IMR-90 (cell line): Measurements from ENCODE around the gene TEKT1. TPM values are rescaled to one million over a fixed set of nuclear protein-coding genes. Genes with fewer than 3 reads are reported as not detected.

Experiments
- ATAC-seq: fragments of 200-7000 bp; cut with Tn5 transposase; 2 replicates; pipeline ENCODE4 v1.9.1; 2020; ENCODE audit warnings: low read depth, mild to moderate bottlenecking, moderate library complexity
- BruUV-seq: library from RNA; stranded (reverse); fragments of 400-500 nt; replicated peaks from 2 replicates; lab custom pipeline; 2021; lab: Mats Ljungman, UMichigan
- CTCF ChIA-PET: fragments of 300-600 bp; formaldehyde crosslinking; extraction: SDS; loops from one replicate; lab custom pipeline; 2021; ENCODE audit warnings: antibody characterized with exemption; lab: Yijun Ruan, JAX
- POLR2A ChIA-PET: fragments of 300-600 bp; sonication (Branson Sonifier 250); formaldehyde crosslinking; loops from one replicate; lab custom pipeline; 2022; ENCODE audit warnings: antibody characterized with exemption; ENCODE audit not compliant: unreplicated experiment; lab: Charles Lee
- DNase-seq: peaks from one replicate; pipeline ENCODE4 v3.0.0; 2013
- H2AFZ ChIP-seq: replicated peaks from 2 replicates; pipeline ENCODE3; 2013; ENCODE audit warnings: low read length, mild to moderate bottlenecking; ENCODE audit not compliant: poor library complexity
- H2AK5ac ChIP-seq: 2 replicates; pipeline ENCODE4 v1.6.1; 2013; ENCODE audit warnings: low read depth, low read length, inconsistent platforms
- H2AK9ac ChIP-seq: replicated peaks from 2 replicates; pipeline ENCODE3; 2013; ENCODE audit warnings: mild to moderate bottlenecking, low read depth, low read length, moderate library complexity; ENCODE audit not compliant: poor library complexity
- H2BK120ac ChIP-seq: 2 replicates; pipeline ENCODE4 v1.6.1; 2013; ENCODE audit warnings: low read depth, low read length, inconsistent platforms
- H2BK15ac ChIP-seq: 3 replicates; pipeline ENCODE4 v1.6.1; 2013; ENCODE audit warnings: low read depth, low read length, inconsistent platforms
- H2BK20ac ChIP-seq: 2 replicates; pipeline ENCODE4 v1.6.1; 2013; ENCODE audit warnings: low read depth, mild to moderate bottlenecking, inconsistent platforms, low read length, moderate library complexity
- H2BK5ac ChIP-seq: 2 replicates; pipeline ENCODE4 v1.6.1; 2013; ENCODE audit warnings: mild to moderate bottlenecking, low read depth, low read length, inconsistent platforms; ENCODE audit not compliant: poor library complexity, severe bottlenecking
- H3K14ac ChIP-seq: replicated peaks from 2 replicates; pipeline ENCODE4 v1.6.1; 2013; ENCODE audit warnings: low read depth, low read length, inconsistent platforms
- H3K18ac ChIP-seq: 2 replicates; pipeline ENCODE4 v1.6.1; 2013; ENCODE audit warnings: low read depth, low read length, control low read depth
- H3K23ac ChIP-seq: 2 replicates; pipeline ENCODE4 v1.6.1; 2013; ENCODE audit warnings: low read depth, low read length, inconsistent platforms
- H3K27ac ChIP-seq: 2 replicates; pipeline ENCODE4 v1.5.1; 2013; ENCODE audit warnings: mild to moderate bottlenecking, control low read depth, low read length; ENCODE audit not compliant: insufficient read depth
- H3K27me3 ChIP-seq: 2 replicates; pipeline ENCODE4 v1.6.1; 2013; ENCODE audit warnings: low read length; ENCODE audit not compliant: control insufficient read depth, insufficient read depth
- H3K36me3 ChIP-seq: 2 replicates; pipeline ENCODE4 v1.6.1; 2013; ENCODE audit warnings: low read length, mixed read lengths; ENCODE audit not compliant: control insufficient read depth, insufficient read depth
- H3K4ac ChIP-seq: 2 replicates; pipeline ENCODE4 v1.6.1; 2013; ENCODE audit warnings: low read depth, low read length, inconsistent platforms
- H3K4me1 ChIP-seq: 2 replicates; pipeline ENCODE4 v1.6.1; 2013; ENCODE audit warnings: low read length, mixed read lengths; ENCODE audit not compliant: control insufficient read depth, insufficient read depth
- H3K4me2 ChIP-seq: 2 replicates; pipeline ENCODE4 v1.6.1; 2013; ENCODE audit warnings: low read depth, mild to moderate bottlenecking, control low read depth, low read length, moderate library complexity
- H3K4me3 ChIP-seq: 2 replicates; pipeline ENCODE4 v1.5.1; 2013; ENCODE audit warnings: low read depth, mild to moderate bottlenecking, control low read depth, low read length, moderate library complexity; ENCODE audit not compliant: insufficient read depth
- H3K56ac ChIP-seq: 2 replicates; pipeline ENCODE4 v1.6.1; 2013; ENCODE audit warnings: low read length, inconsistent platforms; ENCODE audit not compliant: insufficient read depth; ENCODE audit errors: extremely low read depth
- H3K79me1 ChIP-seq, 2 experiments: 2 replicates each; pipeline ENCODE4 v1.6.1; 2013; ENCODE audit warnings: low read length in 2 of 2, inconsistent platforms in 1 of 2, low read depth in 1 of 2
- H3K9ac ChIP-seq: 2 replicates; pipeline ENCODE4 v1.6.1; 2013; ENCODE audit warnings: low read depth, low read length, control low read depth
- H3K9me1 ChIP-seq: 2 replicates; pipeline ENCODE4 v1.6.1; 2013; ENCODE audit warnings: low read length, inconsistent platforms; ENCODE audit not compliant: insufficient read depth
- H3K9me3 ChIP-seq: 2 replicates; pipeline ENCODE4 v1.6.1; 2013; ENCODE audit warnings: low read length; ENCODE audit not compliant: control insufficient read depth, insufficient read depth
- H4K20me1 ChIP-seq: 2 replicates; pipeline ENCODE4 v1.6.1; 2013; ENCODE audit warnings: low read length, inconsistent platforms; ENCODE audit not compliant: insufficient read depth
- H4K5ac ChIP-seq: 2 replicates; pipeline ENCODE4 v1.6.1; 2013; ENCODE audit warnings: mild to moderate bottlenecking, low read depth, low read length, control low read depth
- H4K8ac ChIP-seq, 2 experiments: 2 replicates each; pipeline ENCODE4 v1.6.1; 2013; ENCODE audit warnings: low read depth in 2 of 2, low read length in 2 of 2, control low read depth in 1 of 2, inconsistent platforms in 1 of 2
- H4K91ac ChIP-seq: 2 replicates; pipeline ENCODE4 v1.6.1; 2013; ENCODE audit warnings: low read depth, low read length, inconsistent platforms; ENCODE audit not compliant: insufficient read depth
- BHLHE40 ChIP-seq: fragments of 150-350 bp; IDR thresholded peaks from 2 replicates; pipeline ENCODE4 v1.6.1; 2016; ENCODE audit warnings: mild to moderate bottlenecking, low read depth, low read length
- CHD1 ChIP-seq: IDR thresholded peaks from 2 replicates; pipeline ENCODE4 v1.6.1; 2012; ENCODE audit warnings: low read depth, low read length, improper control_type of control experiment
- MAFK ChIP-seq: IDR thresholded peaks from 2 replicates; pipeline ENCODE4 v1.6.1; 2012; ENCODE audit warnings: low read depth, low read length, improper control_type of control experiment
- NFE2L2 ChIP-seq: fragments of 150-350 bp; IDR thresholded peaks from 2 replicates; pipeline ENCODE4 v1.6.1; 2016; ENCODE audit warnings: low read depth, mild to moderate bottlenecking, low read length
- POLR2A ChIP-seq: IDR thresholded peaks from 2 replicates; pipeline ENCODE4 v1.6.1; 2012; ENCODE audit warnings: mild to moderate bottlenecking, low read depth, low read length
- RFX5 ChIP-seq: IDR thresholded peaks from 2 replicates; pipeline ENCODE4 v1.8.0; 2012; ENCODE audit warnings: low read depth, mild to moderate bottlenecking, low read length, moderate library complexity
- USF2 ChIP-seq: fragments of 150-350 bp; IDR thresholded peaks from 2 replicates; pipeline ENCODE4 v1.6.1; 2017; ENCODE audit warnings: mild to moderate bottlenecking, antibody characterized with exemption, low read length, low read depth
- WGBS, 2 experiments: methylation state at CpG; one replicate each; pipeline versions ENCODE4 v1.1.5 to v1.1.7; 2013; ENCODE audit warnings: missing lambda C conversion rate in 2 of 2; ENCODE audit not compliant: insufficient read length in 1 of 2; ENCODE audit errors: extremely low coverage in 2 of 2; 5-methylcytosine and 5-hydroxymethylcytosine counted together
- dilution Hi-C: fragments of 300-500 bp; cut with HindIII; formaldehyde crosslinking; loops from one replicate; pipeline ENCODE4 v1.14.3; 2018; ENCODE audit warnings: low sequenced_read_pairs; ENCODE audit not compliant: unreplicated experiment
- in situ Hi-C: fragments of 300-500 bp; cut with MboI; formaldehyde crosslinking; loops from 3 replicates; pipeline ENCODE4 v1.14.3; 2019; ENCODE audit warnings: low sequenced_read_pairs, inconsistent platforms, mixed read lengths
- intact Hi-C: fragments of 100-400 bp; cut with micrococcal nuclease; formaldehyde crosslinking; loops from 2 replicates; pipeline ENCODE4 v1.10.0; 2022
- polyA plus RNA-seq, 3 experiments: library from polyadenylated mRNA; depleted of rRNA; stranded (reverse); fragments of >200 nt; gene quantifications; 2 replicates each; pipeline ENCODE4 v1.2.3, GENCODE V29; 2012; ENCODE audit warnings: low replicate concordance in 1 of 3
- total RNA-seq: library from RNA; depleted of rRNA; stranded (reverse); fragments of >200 nt; gene quantifications from 2 replicates; pipeline ENCODE4 v1.2.3, GENCODE V29; 2012

The TEKT1 gene
- total and polyA plus RNA-seq, 2 of the 4 experiments (the other 2 are of a cell fraction): not detected

GRCh38 chr17:6780886-6781285, 50.6 kb downstream of the TEKT1 start:
- Histone ChIP-seq H3K27ac (no peak overlapping the region), H3K9ac (no peak overlapping the region), H3K27me3 (peaks cover 28% of the 10 kb centered on the region), H2BK20ac (no peak overlapping the region), H3K4me2 (no peak overlapping the region), H2BK5ac (no peak overlapping the region), H3K4me1 (no peaks in the 10 kb centered on the region), H2BK15ac (no peak overlapping the region), H3K79me1 (no peaks in the 10 kb centered on the region), H2AFZ (no peak overlapping the region), H3K14ac (no peak overlapping the region), H4K20me1 (no peaks in the 10 kb centered on the region), H3K4me3 (no peak overlapping the region), H4K8ac (no peak overlapping the region), H4K5ac (no peak overlapping the region), H3K18ac (no peak overlapping the region), H3K9me1 (no peaks in the 10 kb centered on the region), H2AK9ac (no peak overlapping the region), H4K91ac (no peak overlapping the region), H3K36me3 (no peaks in the 10 kb centered on the region), H3K56ac (no peak overlapping the region), H2BK120ac (no peak overlapping the region), H3K23ac (no peak overlapping the region), H2AK5ac (no peak overlapping the region), H3K4ac (no peak overlapping the region), H3K9me3 (no peaks in the 10 kb centered on the region; the same call in 1 of the 2 replicates)
- BruUV-seq: no TSS peak
- ChIA-PET CTCF (no interaction called here), POLR2A (no interaction called here)
- dilution Hi-C loops: no loop called here
- in situ Hi-C loops: no loop called here
- no peak for ATAC-seq
- WGBS, 2 experiments: no CpG with 5 or more reads among the region's 3 CpGs
- no peak for DNase-seq
- TF ChIP-seq BHLHE40 (no peak), USF2 (no peak), MAFK (no peak), CHD1 (no peak), RFX5 (no peak), NFE2L2 (no peak), POLR2A (no peak)
- intact Hi-C loops: no loop called here
